HCT116 (cell line): ENCODE measurements around the gene METRN. TPM values are rescaled to one million over a fixed set of nuclear protein-coding genes. Genes with fewer than 3 reads are reported as not detected.

Source experiments
- ATAC-seq: fragments of 200-7000 bp; cut with Tn5 transposase; 2 replicates; pipeline ENCODE4 v1.9.1; 2020; ENCODE audit warnings: mild to moderate bottlenecking, moderate library complexity
- BruUV-seq: library from RNA; stranded (reverse); fragments of 400-500 nt; replicated peaks from 2 replicates; lab custom pipeline; 2021; lab: Mats Ljungman, UMichigan
- CTCF ChIA-PET: fragments of 300-600 bp; sonication (Branson Sonifier 250); formaldehyde crosslinking; loops from one replicate; lab custom pipeline; 2021; ENCODE audit warnings: antibody characterized with exemption; lab: Charles Lee
- POLR2A ChIA-PET: fragments of 300-600, 350-600 bp; sonication (Branson Sonifier 250); formaldehyde crosslinking; loops from one replicate; lab custom pipeline; 2021; ENCODE audit warnings: antibody characterized with exemption; lab: Charles Lee
- RAD21 ChIA-PET, 2 experiments: fragments of 300-600 bp; sonication (Branson Sonifier 250); formaldehyde crosslinking; loops; one replicate each; lab custom pipeline; 2023; ENCODE audit warnings: low total read pairs in 2 of 2; ENCODE audit not compliant: uncharacterized antibody in 2 of 2, unreplicated experiment in 2 of 2, low non-redundant PET in 1 of 2; lab: Charles Lee
- DNase-seq: peaks from one replicate; pipeline ENCODE4 v3.0.0-alpha.2; 2010; ENCODE audit warnings: low read depth, low spot score
- H2AFZ ChIP-seq: fragments of 200-600 bp; shearing (Covaris generic), sonication (generic); 2 replicates; pipeline ENCODE4 v1.6.1; 2017; ENCODE audit warnings: low read depth, mixed run types, mixed read lengths, antibody characterized with exemption, low read length; ENCODE audit not compliant: poor library complexity, severe bottlenecking
- H3K27ac ChIP-seq: 2 replicates; pipeline ENCODE4 v1.5.1; 2012; ENCODE audit warnings: low read depth, low read length
- H3K27me3 ChIP-seq: fragments of 200-600 bp; sonication (generic); 2 replicates; pipeline ENCODE4 v1.6.1; 2016; ENCODE audit warnings: mixed run types, low read length, mixed read lengths; ENCODE audit not compliant: insufficient read depth
- H3K36me3 ChIP-seq, 2 experiments: fragments of 200-500 bp in 1 of 2; fragments of 200-600 bp in 1 of 2; sonication (Bioruptor generic) in 1 of 2; sonication (generic) in 1 of 2; 2 replicates each; pipeline versions ENCODE4 v1.5.1 to v1.6.1; 2014 to 2016; ENCODE audit warnings: low read length in 2 of 2, inconsistent platforms in 1 of 2, mixed read lengths in 1 of 2, mixed run types in 1 of 2; ENCODE audit not compliant: insufficient read depth in 2 of 2, control insufficient read depth in 1 of 2
- H3K4me1 ChIP-seq, 2 experiments: fragments of 200-600 bp in 1 of 2; sonication (generic) in 1 of 2; 2 replicates each; pipeline versions ENCODE4 v1.5.1 to v1.6.1; 2012 to 2017; ENCODE audit warnings: low read length in 2 of 2, inconsistent platforms in 1 of 2, mild to moderate bottlenecking in 1 of 2, mixed read lengths in 1 of 2, mixed run types in 1 of 2, moderate library complexity in 1 of 2; ENCODE audit not compliant: insufficient read depth in 2 of 2, control insufficient read depth in 1 of 2
- H3K4me2 ChIP-seq: fragments of 200-600 bp; sonication (generic); 2 replicates; pipeline ENCODE4 v1.6.1; 2017; ENCODE audit warnings: mixed run types, low read length, mixed read lengths
- H3K4me3 ChIP-seq, 2 experiments: fragments of 200-600 bp in 1 of 2; sonication (generic) in 1 of 2; replicated peaks in 1 of 2; 2 replicates each; pipeline ENCODE4 v1.5.1; 2011 to 2016; ENCODE audit warnings: low read length in 2 of 2, control low read depth in 1 of 2, low read depth in 1 of 2, mild to moderate bottlenecking in 1 of 2, mixed read lengths in 1 of 2, mixed run types in 1 of 2
- H3K79me2 ChIP-seq: fragments of 200-600 bp; sonication (generic); 2 replicates; pipeline ENCODE4 v1.6.1; 2017; ENCODE audit warnings: mild to moderate bottlenecking, mixed run types, low read length, moderate library complexity, mixed read lengths; ENCODE audit not compliant: insufficient read depth
- H3K9ac ChIP-seq: fragments of 200-600 bp; sonication (generic); 2 replicates; pipeline ENCODE4 v1.6.1; 2016; ENCODE audit warnings: low read length, mixed read lengths
- H3K9me2 ChIP-seq: fragments of 200-600 bp; sonication (generic), shearing (Covaris generic); 2 replicates; pipeline ENCODE4 v1.6.1; 2017; ENCODE audit warnings: mixed run types, mild to moderate bottlenecking, moderate library complexity; ENCODE audit not compliant: insufficient read depth
- H3K9me3 ChIP-seq, 2 experiments: fragments of 200-500 bp in 1 of 2; fragments of 200-600 bp in 1 of 2; sonication (Bioruptor generic) in 1 of 2; sonication (generic) in 1 of 2; 2 replicates each; pipeline ENCODE4 v1.6.1; 2014 to 2017; ENCODE audit warnings: low read length in 2 of 2, mixed read lengths in 2 of 2, inconsistent platforms in 1 of 2, low read depth in 1 of 2, mild to moderate bottlenecking in 1 of 2, mixed run types in 1 of 2, moderate library complexity in 1 of 2; ENCODE audit not compliant: control insufficient read depth in 1 of 2, insufficient read depth in 1 of 2
- H4K20me1 ChIP-seq: fragments of 200-600 bp; sonication (generic), shearing (Covaris generic); 2 replicates; pipeline ENCODE4 v1.6.1; 2017; ENCODE audit warnings: mixed run types, mild to moderate bottlenecking, moderate library complexity; ENCODE audit not compliant: insufficient read depth
- CBX3 ChIP-seq: IDR thresholded peaks from 2 replicates; pipeline ENCODE4 v1.6.1; 2012; ENCODE audit warnings: low read depth
- CEBPB ChIP-seq: IDR thresholded peaks from 2 replicates; pipeline ENCODE4 v1.6.1; 2012; ENCODE audit warnings: low read depth
- CTCF ChIP-seq, 3 experiments: fragments of 200-600 bp in 1 of 3; sonication (generic) in 1 of 3; IDR thresholded peaks in 2 of 3; conservative IDR thresholded peaks in 1 of 3; 2 replicates each; pipeline ENCODE4 v1.5.1; 2012 to 2017; ENCODE audit warnings: low read depth in 2 of 3, low read length in 2 of 3, antibody characterized with exemption in 1 of 3, borderline replicate concordance in 1 of 3, control low read depth in 1 of 3, mild to moderate bottlenecking in 1 of 3, mixed read lengths in 1 of 3, mixed run types in 1 of 3, moderate library complexity in 1 of 3; ENCODE audit not compliant: insufficient read depth in 1 of 3
- EGR1 ChIP-seq: IDR thresholded peaks from 2 replicates; pipeline ENCODE4 v1.6.1; 2012; ENCODE audit warnings: low read depth
- ELF1 ChIP-seq: IDR thresholded peaks from 2 replicates; pipeline ENCODE4 v1.6.1; 2012; ENCODE audit warnings: low read depth, borderline replicate concordance
- EZH2 ChIP-seq: fragments of 200-600 bp; sonication (generic); IDR thresholded peaks from 2 replicates; pipeline ENCODE4 v1.6.1; 2017; ENCODE audit warnings: antibody characterized with exemption, mixed run types
- EZH2phosphoT487 ChIP-seq: fragments of 200-600 bp; IDR thresholded peaks from 2 replicates; pipeline ENCODE4 v1.6.1; 2018; ENCODE audit warnings: antibody characterized with exemption, borderline replicate concordance
- FOSL1 ChIP-seq: IDR thresholded peaks from 2 replicates; pipeline ENCODE4 v1.6.1; 2012; ENCODE audit warnings: low read depth
- MAX ChIP-seq: IDR thresholded peaks from 2 replicates; pipeline ENCODE4 v1.6.1; 2012
- RAD21 ChIP-seq: IDR thresholded peaks from 2 replicates; pipeline ENCODE4 v1.6.1; 2012; ENCODE audit warnings: low read depth, mild to moderate bottlenecking
- REST ChIP-seq: IDR thresholded peaks from 2 replicates; pipeline ENCODE4 v1.6.1; 2012; ENCODE audit warnings: low read depth
- SIN3A ChIP-seq: IDR thresholded peaks from 2 replicates; pipeline ENCODE4 v1.6.1; 2012; ENCODE audit warnings: low read depth
- SRF ChIP-seq: IDR thresholded peaks from 2 replicates; pipeline ENCODE4 v1.6.1; 2012; ENCODE audit warnings: low read depth
- ZBTB33 ChIP-seq: IDR thresholded peaks from 2 replicates; pipeline ENCODE4 v1.6.1; 2011; ENCODE audit warnings: mild to moderate bottlenecking, low read length, moderate library complexity; ENCODE audit not compliant: insufficient replicate concordance; ENCODE audit errors: extremely low read depth
- ZNF274 ChIP-seq: fragments of 200-500 bp; sonication (Bioruptor generic); IDR thresholded peaks from 2 replicates; pipeline ENCODE4 v1.6.1; 2014; ENCODE audit warnings: mild to moderate bottlenecking, low read depth, low read length, inconsistent platforms
- intact Hi-C: fragments of 100-400 bp; cut with micrococcal nuclease; formaldehyde crosslinking; loops from 2 replicates; pipeline ENCODE4 v1.10.0; 2022
- total RNA-seq: library from RNA; stranded (reverse); gene quantifications from one replicate; pipeline ENCODE4 v1.2.1, GENCODE V29; 2021; ENCODE audit not compliant: unreplicated experiment

METRN gene
- total RNA-seq, 1 experiment from 2014 or later = 193 TPM

GRCh38 chr16:739560-740458 lies 24.9 kb downstream of the METRN start:
- no peak overlapping the region for H2AFZ ChIP-seq
- H3K4me1 ChIP-seq = peaks cover 8 to 21% of the 10 kb centered on the region in 2 experiments
- DNase-seq (no peak), ATAC-seq (peak; percentile 20; the same call in 1 of the 2 replicates)
- peak overlapping the region; percentile 84 to 90 for H3K4me3 ChIP-seq
- intact Hi-C loops = no loop called here
- CTCF ChIA-PET = interaction anchor here (1.4 to 2.2 kb wide), 2 partner anchors 11 kb away, joined by 7 to 9 read pairs; no protein-coding TSS in a partner anchor
- TF ChIP-seq CEBPB (no peak), CTCF (IDR thresholded peaks at IDR 0.05 in 2 of 3, conservative IDR thresholded peaks at IDR 0.05 in 1 of 3; ENCODE audit: borderline replicate concordance in 1 of 3, insufficient read depth in 1 of 3, low read depth in 2 of 3, low read length in 2 of 3) (no peak), ELF1 (no peak), CBX3 (no peak), REST (no peak), SIN3A (no peak), RAD21 (no peak), EGR1 (no peak), EZH2phosphoT487 (no peak), ZNF274 (no peak), ZBTB33 (no peak), MAX (no peak), SRF (no peak), FOSL1 (no peak), EZH2 (no peak)
- no TSS peak for BruUV-seq
- H3K79me2 ChIP-seq = peaks cover 12% of the 10 kb centered on the region; the same call in 1 of the 2 replicates
- POLR2A ChIA-PET = interaction anchor here (0.7 to 1.4 kb wide), 3 partner anchors 12 to 19 kb away, joined by 3 to 5 read pairs (median 4); partner anchors contain the start of gene ANTKMT
- H3K9me3 ChIP-seq = no peaks in the 10 kb centered on the region
- H4K20me1 ChIP-seq = no peaks in the 10 kb centered on the region
- peaks cover 6 to 14% of the 10 kb centered on the region in 2 experiments for H3K36me3 ChIP-seq
- H3K27ac ChIP-seq = peak overlapping the region; percentile 62
- H3K9ac ChIP-seq = peak overlapping the region; percentile 90
- RAD21 ChIA-PET = interaction anchor here in 1 of 2 experiments (1.4 kb wide), 1 partner anchor 21 kb away, joined by 5 read pairs; the partner anchor contains the start of gene MSLN
- no peaks in the 10 kb centered on the region for H3K27me3 ChIP-seq
- no peaks in the 10 kb centered on the region for H3K9me2 ChIP-seq
- peak overlapping the region; percentile 95 for H3K4me2 ChIP-seq
